ENCODE results near the gene KCTD7. TPM values are rescaled to one million over a fixed set of nuclear protein-coding genes. Genes with fewer than 3 reads are reported as not detected.

The KCTD7 gene
- total RNA-seq, 1 experiment from 2014 or later = 17.3 TPM

GRCh38 chr7:66679633-66680244 is 51.1 kb downstream of the KCTD7 start:
- Mint-ChIP-seq H3K36me3 (ENCODE audit: insufficient read depth, unreplicated experiment) (peaks cover 33% of the 10 kb centered on the region), H3K9me3 (ENCODE audit: unreplicated experiment) (no peaks in the 10 kb centered on the region), H3K4me3 (ENCODE audit: unreplicated experiment) (no peak overlapping the region), H3K4me1 (ENCODE audit: low read depth, unreplicated experiment) (peaks cover 8% of the 10 kb centered on the region), H3K27ac (ENCODE audit: unreplicated experiment) (no peak overlapping the region), H3K27me3 (ENCODE audit: insufficient read depth, unreplicated experiment) (no peaks in the 10 kb centered on the region)
- no peaks in the 10 kb centered on the region for H3K9me3 ChIP-seq
- intact Hi-C loops (cut with micrococcal nuclease; ENCODE audit: unreplicated experiment) = loop anchor here (10.0 kb wide), 1 partner anchor 315 kb away; the partner anchor contains the start of genes SBDS and TYW1
- no peak overlapping the region for H3K4me3 ChIP-seq (ENCODE audit: low read depth, low read length)
- peak in 1 of 2 experiments; percentile 22 for DNase-seq
- peaks cover 13% of the 10 kb centered on the region; the same call in 1 of the 2 replicates for H3K4me1 ChIP-seq
- CTCF ChIA-PET = interaction anchor here (0.6 kb wide), 1 partner anchor 226 kb away, joined by 3 read pairs; no protein-coding TSS in a partner anchor
- TF ChIP-seq, protein P1, sequence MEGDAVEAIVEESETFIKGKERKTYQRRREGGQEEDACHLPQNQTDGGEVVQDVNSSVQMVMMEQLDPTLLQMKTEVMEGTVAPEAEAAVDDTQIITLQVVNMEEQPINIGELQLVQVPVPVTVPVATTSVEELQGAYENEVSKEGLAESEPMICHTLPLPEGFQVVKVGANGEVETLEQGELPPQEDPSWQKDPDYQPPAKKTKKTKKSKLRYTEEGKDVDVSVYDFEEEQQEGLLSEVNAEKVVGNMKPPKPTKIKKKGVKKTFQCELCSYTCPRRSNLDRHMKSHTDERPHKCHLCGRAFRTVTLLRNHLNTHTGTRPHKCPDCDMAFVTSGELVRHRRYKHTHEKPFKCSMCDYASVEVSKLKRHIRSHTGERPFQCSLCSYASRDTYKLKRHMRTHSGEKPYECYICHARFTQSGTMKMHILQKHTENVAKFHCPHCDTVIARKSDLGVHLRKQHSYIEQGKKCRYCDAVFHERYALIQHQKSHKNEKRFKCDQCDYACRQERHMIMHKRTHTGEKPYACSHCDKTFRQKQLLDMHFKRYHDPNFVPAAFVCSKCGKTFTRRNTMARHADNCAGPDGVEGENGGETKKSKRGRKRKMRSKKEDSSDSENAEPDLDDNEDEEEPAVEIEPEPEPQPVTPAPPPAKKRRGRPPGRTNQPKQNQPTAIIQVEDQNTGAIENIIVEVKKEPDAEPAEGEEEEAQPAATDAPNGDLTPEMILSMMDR (IDR thresholded peaks at IDR 0.05; ENCODE audit: insufficient read depth in 1 of 2, low read depth in 1 of 2, low read length in 1 of 2, severe bottlenecking in 1 of 2, unreplicated experiment in 1 of 2) = no peak
- BruUV-seq (replicated peaks) = no TSS peak
- no peaks in the 10 kb centered on the region for H3K36me3 ChIP-seq (ENCODE audit: control insufficient read depth, insufficient read depth, low read length)
- no peaks in the 10 kb centered on the region for H3K27me3 ChIP-seq (replicated peaks; ENCODE audit: control insufficient read depth, insufficient read depth, low read length)
- POLR2A ChIA-PET = no interaction called here

DNA sequence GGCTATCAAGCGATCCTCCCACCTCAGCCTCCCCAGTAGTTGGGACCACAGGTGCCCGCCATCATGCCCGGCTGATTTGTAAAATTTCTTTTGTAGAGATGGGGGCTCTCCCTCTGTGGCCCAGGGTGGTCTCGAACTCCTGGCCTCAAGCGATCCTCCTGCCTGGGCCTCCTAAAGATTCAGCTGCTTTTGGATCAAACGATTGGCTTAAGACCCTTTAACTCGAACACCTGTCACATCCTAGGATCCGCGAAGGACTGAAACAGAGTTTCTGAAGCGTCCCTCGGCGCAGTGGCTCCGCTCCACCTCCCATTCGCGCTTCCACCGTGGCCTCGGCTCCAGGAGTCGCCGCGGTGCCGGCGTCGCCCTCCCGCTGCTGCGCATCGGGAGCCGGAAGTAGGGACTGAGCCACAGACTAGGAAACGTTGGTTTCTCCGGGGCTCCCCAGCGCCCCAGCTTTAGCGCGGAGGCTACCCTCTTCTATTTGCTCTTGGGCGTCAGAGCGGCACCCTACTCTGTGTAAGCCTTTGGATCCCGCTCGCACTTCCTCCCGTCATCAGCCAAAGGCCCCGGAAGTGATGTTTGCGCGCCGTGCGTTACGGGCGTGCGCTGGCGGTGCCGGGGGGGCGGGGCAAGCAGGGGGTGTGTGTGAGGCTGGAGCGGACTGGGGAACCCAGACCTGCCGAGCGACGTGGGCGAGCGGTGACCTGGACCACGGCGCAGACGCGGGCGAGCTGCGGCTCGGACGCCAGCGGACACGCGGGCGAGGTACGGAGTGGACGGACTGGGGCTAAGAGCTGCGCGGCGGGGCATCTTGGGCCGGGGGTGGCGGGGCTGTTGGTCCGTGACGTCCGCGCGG is 53.0 kb downstream of the KCTD7 start:
- H3K9me3 Mint-ChIP-seq (ENCODE audit: unreplicated experiment) = no peaks in the 10 kb centered on the region
- intact Hi-C loops (cut with micrococcal nuclease; ENCODE audit: unreplicated experiment) = loop anchor here (1.0 to 10.0 kb wide), 2 partner anchors 27 to 313 kb away; partner anchors contain the start of genes SBDS and TYW1
- TF ChIP-seq, protein P1 (IDR thresholded peaks at IDR 0.05; ENCODE audit: insufficient read depth in 1 of 2, low read depth in 1 of 2, low read length in 1 of 2, severe bottlenecking in 1 of 2, unreplicated experiment in 1 of 2) = no peak
- TSS peak; percentile 86 for BruUV-seq (replicated peaks)
- Histone ChIP-seq H3K36me3 (ENCODE audit: control insufficient read depth, insufficient read depth, low read length) (0 out of 2 replicates have a peak, but pooled peaks cover 2% of the 10 kb centered on the region), H3K27me3 (replicated peaks; ENCODE audit: control insufficient read depth, insufficient read depth, low read length) (no peaks in the 10 kb centered on the region), H3K4me1 (peaks cover 13% of the 10 kb centered on the region; the same call in 1 of the 2 replicates), H3K4me3 (ENCODE audit: low read depth, low read length) (peak overlapping the region; percentile 100), H3K9me3 (no peaks in the 10 kb centered on the region)
- DNase-seq = peak; percentile 93 to 95
- H3K36me3 Mint-ChIP-seq (ENCODE audit: insufficient read depth, unreplicated experiment) = peaks cover 33% of the 10 kb centered on the region
- CTCF ChIA-PET = interaction anchor here (0.7 kb wide), 1 partner anchor 96 kb away, joined by 4 read pairs; no protein-coding TSS in a partner anchor
- POLR2A ChIA-PET = interaction anchor here (0.6 to 1.3 kb wide), 6 partner anchors 14 to 620 kb away, joined by 3 to 10 read pairs (median 5); partner anchors contain the start of gene KCTD7
- H3K4me3 Mint-ChIP-seq (ENCODE audit: unreplicated experiment) = peak overlapping the region; percentile 96
- H3K27ac Mint-ChIP-seq (ENCODE audit: unreplicated experiment) = peak overlapping the region; percentile 98
- H3K4me1 Mint-ChIP-seq (ENCODE audit: low read depth, unreplicated experiment) = peaks cover 8% of the 10 kb centered on the region
- no peaks in the 10 kb centered on the region for H3K27me3 Mint-ChIP-seq (ENCODE audit: insufficient read depth, unreplicated experiment)

All from Caco-2 (cell line).